ENCODE data around the gene TUBB4A.
"Not testable (repeated sequence)": the region's sequence is repeated elsewhere in the genome, so short reads cannot be mapped to it uniquely, and the experiment has no call there.

Gene TUBB4A

GRCh38 chr19:6501740-6502648 lies at the start of gene TUBB4A:
Gene TUBB4A, minus strand, starts transcription at chr19:6502309. Its CDS starts 97 bp downstream, at chr19:6502212.
- no peaks in the 10 kb centered on the region for H3K9me3 ChIP-seq (ENCODE audit: low read length)
- H4K20me1 ChIP-seq (ENCODE audit: insufficient read depth, low read length), result no peaks in the 10 kb centered on the region
- H3K27me3 ChIP-seq (ENCODE audit: insufficient read depth, low read length), result no peaks in the 10 kb centered on the region
- peak within 1 kb of the TSS; percentile 87 for H3K4me2 ChIP-seq (ENCODE audit: low read length)
- peak within 1 kb of the TSS; percentile 71 for H3K27ac ChIP-seq (ENCODE audit: low read depth, low read length, poor library complexity, severe bottlenecking)
- peaks cover 53% of the 10 kb centered on the region for H3K4me1 ChIP-seq (ENCODE audit: insufficient read depth, low read length, severe bottlenecking)
- no peak within 1 kb of the TSS for H2AFZ ChIP-seq (ENCODE audit: low read length)
- no peaks in the 10 kb centered on the region for H3K79me2 ChIP-seq (ENCODE audit: insufficient read depth, low read length)
- peak within 1 kb of the TSS; percentile 87 for H3K9ac ChIP-seq (ENCODE audit: low read length)
- H3K36me3 ChIP-seq (ENCODE audit: insufficient read depth, low read length), result peaks cover 27% of the 10 kb centered on the region; the same call in 1 of the 2 replicates
- no peaks in the 10 kb centered on the region for H3F3A ChIP-seq (ENCODE audit: insufficient read depth, low read length)
- H3K9me2 ChIP-seq (ENCODE audit: low read depth, low read length), result no peaks in the 10 kb centered on the region
- no peak for TF ChIP-seq EZH2 (IDR thresholded peaks at IDR 0.05; ENCODE audit: borderline replicate concordance, low read length)
- TF ChIP-seq, protein P1, sequence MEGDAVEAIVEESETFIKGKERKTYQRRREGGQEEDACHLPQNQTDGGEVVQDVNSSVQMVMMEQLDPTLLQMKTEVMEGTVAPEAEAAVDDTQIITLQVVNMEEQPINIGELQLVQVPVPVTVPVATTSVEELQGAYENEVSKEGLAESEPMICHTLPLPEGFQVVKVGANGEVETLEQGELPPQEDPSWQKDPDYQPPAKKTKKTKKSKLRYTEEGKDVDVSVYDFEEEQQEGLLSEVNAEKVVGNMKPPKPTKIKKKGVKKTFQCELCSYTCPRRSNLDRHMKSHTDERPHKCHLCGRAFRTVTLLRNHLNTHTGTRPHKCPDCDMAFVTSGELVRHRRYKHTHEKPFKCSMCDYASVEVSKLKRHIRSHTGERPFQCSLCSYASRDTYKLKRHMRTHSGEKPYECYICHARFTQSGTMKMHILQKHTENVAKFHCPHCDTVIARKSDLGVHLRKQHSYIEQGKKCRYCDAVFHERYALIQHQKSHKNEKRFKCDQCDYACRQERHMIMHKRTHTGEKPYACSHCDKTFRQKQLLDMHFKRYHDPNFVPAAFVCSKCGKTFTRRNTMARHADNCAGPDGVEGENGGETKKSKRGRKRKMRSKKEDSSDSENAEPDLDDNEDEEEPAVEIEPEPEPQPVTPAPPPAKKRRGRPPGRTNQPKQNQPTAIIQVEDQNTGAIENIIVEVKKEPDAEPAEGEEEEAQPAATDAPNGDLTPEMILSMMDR (IDR thresholded peaks at IDR 0.05; ENCODE audit: low read length), result no peak
- H3K4me3 ChIP-seq (ENCODE audit: low read depth, low read length, poor library complexity, severe bottlenecking), result peak within 1 kb of the TSS; percentile 81

DNA sequence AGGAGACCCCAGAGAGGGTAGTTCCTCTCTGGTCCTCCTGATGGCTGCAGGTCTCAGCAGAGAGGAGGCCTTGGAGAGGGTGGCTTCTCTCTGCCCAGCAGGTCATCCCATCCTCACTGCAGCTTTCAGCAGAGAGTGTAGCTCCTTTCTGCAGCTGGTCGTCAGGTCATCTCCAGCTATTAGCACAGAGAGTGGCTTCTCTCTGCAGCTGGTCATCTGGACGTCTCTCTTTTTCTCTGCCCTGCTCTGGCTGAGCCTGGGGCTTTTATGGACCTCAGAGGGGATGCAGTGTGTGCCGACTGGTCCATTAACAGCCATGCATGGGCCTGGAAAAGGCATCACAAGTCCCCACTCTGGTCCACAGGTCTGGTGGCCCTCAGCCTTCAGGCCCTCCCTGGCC lies 49.0 kb upstream of the TUBB4A start:
- Histone ChIP-seq H3F3A (ENCODE audit: insufficient read depth, low read length) (no peaks in the 10 kb centered on the region), H3K4me2 (ENCODE audit: low read length) (no peak overlapping the region)

GRCh38 chr19:6550679-6551078 lies 48.6 kb upstream of the TUBB4A start:
- H3K79me2 ChIP-seq (ENCODE audit: insufficient read depth, low read length); H3K27me3 ChIP-seq (ENCODE audit: insufficient read depth, low read length); H3K27ac ChIP-seq (ENCODE audit: low read depth, low read length, poor library complexity, severe bottlenecking); H2AFZ ChIP-seq (ENCODE audit: low read length); H3K9ac ChIP-seq (ENCODE audit: low read length); H3K9me2 ChIP-seq (ENCODE audit: low read depth, low read length); H4K20me1 ChIP-seq (ENCODE audit: insufficient read depth, low read length); H3K4me2 ChIP-seq (ENCODE audit: low read length); H3K36me3 ChIP-seq (ENCODE audit: insufficient read depth, low read length); H3F3A ChIP-seq (ENCODE audit: insufficient read depth, low read length); H3K4me3 ChIP-seq (ENCODE audit: low read depth, low read length, poor library complexity, severe bottlenecking): not testable (repeated sequence)
- H3K4me1 ChIP-seq (ENCODE audit: insufficient read depth, low read length, severe bottlenecking), result peaks cover 17% of the 10 kb centered on the region
- H3K9me3 ChIP-seq (ENCODE audit: low read length), result peaks cover 19% of the 10 kb centered on the region

More for the DNA sequence above, 49.0 kb upstream of the TUBB4A start:
- Histone ChIP-seq H4K20me1 (ENCODE audit: insufficient read depth, low read length) (no peaks in the 10 kb centered on the region), H3K4me1 (ENCODE audit: insufficient read depth, low read length, severe bottlenecking) (peaks cover 17% of the 10 kb centered on the region), H3K4me3 (ENCODE audit: low read depth, low read length, poor library complexity, severe bottlenecking) (no peak overlapping the region), H3K9ac (ENCODE audit: low read length) (no peak overlapping the region), H3K79me2 (ENCODE audit: insufficient read depth, low read length) (no peaks in the 10 kb centered on the region), H3K36me3 (ENCODE audit: insufficient read depth, low read length) (no peaks in the 10 kb centered on the region), H2AFZ (ENCODE audit: low read length) (no peak overlapping the region), H3K9me3 (ENCODE audit: low read length) (peaks cover 18% of the 10 kb centered on the region), H3K27ac (ENCODE audit: low read depth, low read length, poor library complexity, severe bottlenecking) (no peak overlapping the region), H3K9me2 (ENCODE audit: low read depth, low read length) (no peaks in the 10 kb centered on the region), H3K27me3 (ENCODE audit: insufficient read depth, low read length) (no peaks in the 10 kb centered on the region)
- TF ChIP-seq, protein P1 (IDR thresholded peaks at IDR 0.05; ENCODE audit: low read length), result no peak
- TF ChIP-seq EZH2 (IDR thresholded peaks at IDR 0.05; ENCODE audit: borderline replicate concordance, low read length), result no peak
